GM23248 (cell line): Measurements from ENCODE around the gene PPP2R5B. TPM values are rescaled to one million over a fixed set of nuclear protein-coding genes. Genes with fewer than 3 reads are reported as not detected.

Experiments used
- DNase-seq: peaks from one replicate; pipeline ENCODE4 v3.0.0-alpha.2; 2015
- H2AFZ ChIP-seq: fragments of 200-600 bp; sonication (generic); 2 replicates; pipeline ENCODE4 v1.6.1; 2016; ENCODE audit warnings: antibody characterized with exemption
- H3F3A ChIP-seq: fragments of 200-600 bp; sonication (generic); 2 replicates; pipeline ENCODE4 v1.6.1; 2016; ENCODE audit warnings: mild to moderate bottlenecking, antibody characterized with exemption, mixed run types; ENCODE audit not compliant: insufficient read depth
- H3K27ac ChIP-seq: fragments of 200-600 bp; sonication (generic); 2 replicates; pipeline ENCODE4 v1.5.1; 2016; ENCODE audit warnings: mild to moderate bottlenecking
- H3K27me3 ChIP-seq: fragments of 200-600 bp; sonication (generic); replicated peaks from 2 replicates; pipeline ENCODE4 v1.6.1; 2016; ENCODE audit warnings: mild to moderate bottlenecking; ENCODE audit not compliant: insufficient read depth
- H3K36me3 ChIP-seq: fragments of 200-600 bp; sonication (generic); 2 replicates; pipeline ENCODE4 v1.6.1; 2016; ENCODE audit warnings: low read depth, mild to moderate bottlenecking
- H3K4me1 ChIP-seq: fragments of 200-600 bp; sonication (generic); 2 replicates; pipeline ENCODE4 v1.6.1; 2016; ENCODE audit warnings: mild to moderate bottlenecking; ENCODE audit not compliant: insufficient read depth
- H3K4me2 ChIP-seq: fragments of 200-600 bp; sonication (generic); one replicate; pipeline ENCODE4 v1.6.1; 2016; ENCODE audit warnings: mild to moderate bottlenecking; ENCODE audit not compliant: unreplicated experiment
- H3K4me3 ChIP-seq: fragments of 200-600 bp; sonication (generic); 2 replicates; pipeline ENCODE4 v1.5.1; 2016; ENCODE audit warnings: mild to moderate bottlenecking
- H3K79me2 ChIP-seq: fragments of 200-600 bp; sonication (generic); 2 replicates; pipeline ENCODE4 v1.6.1; 2016; ENCODE audit warnings: mild to moderate bottlenecking; ENCODE audit not compliant: insufficient read depth
- H3K9ac ChIP-seq: fragments of 200-600 bp; sonication (generic); 2 replicates; pipeline ENCODE4 v1.6.1; 2016; ENCODE audit warnings: mild to moderate bottlenecking
- H3K9me2 ChIP-seq: fragments of 200-600 bp; sonication (generic); 2 replicates; pipeline ENCODE4 v1.6.1; 2016; ENCODE audit warnings: mixed run types, mild to moderate bottlenecking, moderate library complexity; ENCODE audit not compliant: insufficient read depth
- H3K9me3 ChIP-seq: fragments of 200-600 bp; sonication (generic); one replicate; pipeline ENCODE4 v1.6.1; 2017; ENCODE audit warnings: low read depth
- H4K20me1 ChIP-seq: fragments of 200-600 bp; sonication (generic); 2 replicates; pipeline ENCODE4 v1.6.0; 2016; ENCODE audit not compliant: insufficient read depth
- EZH2 ChIP-seq: fragments of 200-600 bp; sonication (generic); IDR thresholded peaks from 2 replicates; pipeline ENCODE4 v1.6.1; 2018; ENCODE audit warnings: antibody characterized with exemption, mild to moderate bottlenecking; ENCODE audit not compliant: insufficient read depth, poor library complexity, severe bottlenecking
- EZH2phosphoT487 ChIP-seq: fragments of 200-600 bp; sonication (generic); IDR thresholded peaks from 2 replicates; pipeline ENCODE4 v1.6.1; 2018; ENCODE audit warnings: antibody characterized with exemption, moderate library complexity, mild to moderate bottlenecking, low read depth; ENCODE audit not compliant: insufficient read depth
- WGBS, 2 experiments: methylation state at CpG; one replicate each; pipeline ENCODE4 v1.1.6; 2015 to 2017; ENCODE audit warnings: low lambda C conversion rate in 2 of 2, low coverage in 1 of 2; ENCODE audit errors: missing lambda C conversion rate in 2 of 2; 5-methylcytosine and 5-hydroxymethylcytosine counted together
- in situ Hi-C: fragments of 300-500 bp; cut with MboI; formaldehyde crosslinking; loops from 2 replicates; pipeline ENCODE4 v1.15.0; 2020
- polyA plus RNA-seq: library from polyadenylated mRNA; unstranded; fragments of >200 nt; fragmentation: Nextera tagmentation; extraction: Ambion mirVana; gene quantifications from 2 replicates; pipeline ENCODE4 v1.2.1, GENCODE V29; 2016
- total RNA-seq: library from RNA; depleted of rRNA; stranded (reverse); fragments of >200 nt; shearing (Covaris generic); gene quantifications from 2 replicates; pipeline ENCODE4 v1.2.3, GENCODE V29; 2014

The PPP2R5B gene
- total and polyA plus RNA-seq, 2 experiments from 2014 or later = 16.4 to 27.3 TPM

DNA sequence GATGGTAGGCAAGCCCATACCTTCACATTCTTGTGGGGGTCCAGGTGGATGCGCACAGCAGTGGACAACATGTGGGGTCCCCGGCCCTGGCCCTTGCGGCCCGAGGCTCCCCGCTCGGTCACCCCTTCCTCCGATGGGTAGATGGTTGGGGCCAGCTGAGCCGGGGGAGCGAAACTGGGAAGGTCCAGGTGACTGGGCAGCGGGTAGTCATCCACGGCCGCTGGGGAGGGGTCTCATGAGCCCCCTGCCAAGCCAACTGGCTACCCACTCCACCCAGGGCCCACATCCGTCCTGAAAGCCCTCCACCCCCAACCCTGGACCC is 18.2 kb upstream of the PPP2R5B start:
- no peaks in the 10 kb centered on the region for H3F3A ChIP-seq
- no peaks in the 10 kb centered on the region for H3K4me1 ChIP-seq
- no peaks in the 10 kb centered on the region for H3K79me2 ChIP-seq
- no peak overlapping the region for H3K27ac ChIP-seq
- no peak overlapping the region for H3K4me3 ChIP-seq
- H3K27me3 ChIP-seq = no peaks in the 10 kb centered on the region
- no peak overlapping the region for H3K4me2 ChIP-seq
- no peaks in the 10 kb centered on the region for H4K20me1 ChIP-seq
- H2AFZ ChIP-seq = no peak overlapping the region
- no peaks in the 10 kb centered on the region for H3K9me2 ChIP-seq
- H3K9me3 ChIP-seq = no peaks in the 10 kb centered on the region
- no peaks in the 10 kb centered on the region; the same call in 1 of the 2 replicates for H3K36me3 ChIP-seq
- no peak for TF ChIP-seq EZH2phosphoT487
- no peak for TF ChIP-seq EZH2
- WGBS, 2 experiments = 90 to 92% methylated on average over 11 to 13 of the region's 13 CpGs
- in situ Hi-C loops = no loop called here
- H3K9ac ChIP-seq = no peak overlapping the region
- no peak for DNase-seq

- Histone ChIP-seq H3K4me1 (no peaks in the 10 kb centered on the region), H3K27ac (no peak overlapping the region), H3F3A (no peaks in the 10 kb centered on the region), H3K79me2 (no peaks in the 10 kb centered on the region), H3K9me2 (no peaks in the 10 kb centered on the region), H4K20me1 (no peaks in the 10 kb centered on the region), H3K4me3 (no peak overlapping the region), H3K9me3 (no peaks in the 10 kb centered on the region), H2AFZ (no peak overlapping the region), H3K4me2 (no peak overlapping the region), H3K27me3 (no peaks in the 10 kb centered on the region), H3K36me3 (no peaks in the 10 kb centered on the region; the same call in 1 of the 2 replicates), H3K9ac (no peak overlapping the region)
- WGBS, 2 experiments = 76 to 78% methylated on average over 7 to 11 of the region's 11 CpGs
- no peak for DNase-seq
- TF ChIP-seq EZH2phosphoT487 (no peak), EZH2 (no peak)
- in situ Hi-C loops = no loop called here
Measured at GRCh38 chr11:64908766-64909165, 15.7 kb upstream of the PPP2R5B start.

DNA sequence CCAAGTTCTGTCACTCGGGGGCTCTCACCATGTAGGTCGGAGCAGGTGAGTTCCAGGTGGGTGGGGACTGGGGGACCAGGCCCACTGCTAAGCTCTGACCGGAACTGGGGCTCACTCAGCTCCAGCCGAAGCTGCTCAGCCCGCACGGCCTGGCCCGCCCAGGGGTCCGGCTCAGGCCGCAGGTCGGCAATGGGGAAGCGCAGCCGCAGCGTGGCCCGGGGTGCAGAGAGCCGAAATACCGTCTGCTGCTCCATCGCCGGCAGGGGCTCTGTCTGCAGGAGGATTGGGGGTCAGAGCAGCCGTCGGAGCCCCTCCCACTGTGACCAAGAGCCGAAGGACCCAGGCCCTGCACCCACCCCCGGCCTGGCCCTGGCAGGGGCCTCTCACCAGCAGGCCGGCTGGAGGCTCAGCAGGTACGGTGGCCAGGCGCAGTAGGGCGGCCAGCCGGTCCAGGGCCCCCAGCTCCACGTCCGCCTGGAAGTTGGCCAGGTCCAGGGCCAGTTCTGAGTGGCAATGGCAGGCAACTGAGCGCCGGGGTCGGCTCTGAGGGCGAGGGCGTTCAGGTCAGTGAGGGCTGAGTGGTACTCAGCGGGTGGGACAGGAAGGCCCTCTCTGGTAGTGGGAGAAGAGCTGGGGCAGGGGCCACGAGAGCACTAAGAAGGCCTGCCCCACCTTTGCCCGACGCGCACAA is 14.7 kb upstream of the PPP2R5B start:
- no peak for DNase-seq
- TF ChIP-seq EZH2phosphoT487 (no peak), EZH2 (no peak)
- WGBS, 2 experiments = 90 to 91% methylated on average over 29 to 35 of the region's 39 CpGs
- H3K9ac ChIP-seq = no peak overlapping the region
- no peaks in the 10 kb centered on the region for H4K20me1 ChIP-seq
- H3K9me2 ChIP-seq = no peaks in the 10 kb centered on the region
- no peak overlapping the region for H3K4me3 ChIP-seq
- H3F3A ChIP-seq = no peaks in the 10 kb centered on the region
- H3K4me2 ChIP-seq = no peak overlapping the region
- no peak overlapping the region for H2AFZ ChIP-seq
- H3K4me1 ChIP-seq = no peaks in the 10 kb centered on the region
- H3K27ac ChIP-seq = no peak overlapping the region
- H3K9me3 ChIP-seq = no peaks in the 10 kb centered on the region
- H3K36me3 ChIP-seq = no peaks in the 10 kb centered on the region; the same call in 1 of the 2 replicates
- H3K27me3 ChIP-seq = no peaks in the 10 kb centered on the region
- H3K79me2 ChIP-seq = no peaks in the 10 kb centered on the region
- in situ Hi-C loops = no loop called here

DNA sequence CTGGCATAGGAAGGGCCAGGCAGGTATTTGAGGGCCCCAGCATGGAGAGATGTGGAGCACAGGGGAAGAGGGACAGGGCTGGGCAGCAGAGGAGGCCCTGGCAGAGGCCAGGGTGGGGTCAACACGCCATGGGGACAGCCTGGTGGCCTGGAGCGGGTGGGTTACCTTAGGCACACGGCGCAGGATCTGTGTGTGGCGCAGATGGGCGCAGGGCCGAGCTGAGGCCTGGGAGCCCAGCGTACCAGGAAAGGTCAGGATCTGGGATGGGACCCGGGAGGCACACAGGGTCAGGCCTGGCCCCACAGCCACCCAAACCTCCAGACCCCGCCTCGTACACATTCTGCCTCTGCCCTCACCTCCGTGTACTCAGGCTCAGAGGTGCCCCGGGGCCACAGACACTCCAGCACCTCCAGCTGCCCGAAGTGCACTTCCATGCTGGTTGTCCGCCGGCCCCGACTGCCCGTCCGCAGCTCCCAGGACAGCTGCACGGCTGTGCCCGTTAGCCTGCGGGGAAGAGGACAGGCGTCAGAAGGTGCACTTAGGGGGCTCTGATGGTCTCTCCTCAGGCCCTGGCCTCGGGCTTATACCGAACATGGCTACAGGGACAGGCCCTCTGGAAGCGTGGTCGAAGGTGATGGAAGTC is 13.9 kb upstream of the PPP2R5B start:
- H3K27me3 ChIP-seq = no peaks in the 10 kb centered on the region
- no peaks in the 10 kb centered on the region for H3F3A ChIP-seq
- H4K20me1 ChIP-seq = no peaks in the 10 kb centered on the region
- H3K36me3 ChIP-seq = no peaks in the 10 kb centered on the region; the same call in 1 of the 2 replicates
- H2AFZ ChIP-seq = no peak overlapping the region
- H3K4me1 ChIP-seq = no peaks in the 10 kb centered on the region
- H3K9me2 ChIP-seq = no peaks in the 10 kb centered on the region
- 88 to 90% methylated on average over 16 to 25 of the region's 27 CpGs for WGBS, 2 experiments
- no peak for DNase-seq
- H3K9me3 ChIP-seq = no peaks in the 10 kb centered on the region
- TF ChIP-seq EZH2 (no peak), EZH2phosphoT487 (no peak)
- H3K4me3 ChIP-seq = no peak overlapping the region
- in situ Hi-C loops = no loop called here
- no peak overlapping the region for H3K9ac ChIP-seq
- no peak overlapping the region for H3K27ac ChIP-seq
- H3K79me2 ChIP-seq = peaks cover 6% of the 10 kb centered on the region
- H3K4me2 ChIP-seq = no peak overlapping the region
